Myocyte (in vitro differentiated cells): ENCODE data around the gene CLCC1. TPM values are rescaled to one million over a fixed set of nuclear protein-coding genes. Genes with fewer than 3 reads are reported as not detected.
A peak's percentile ranks its signal among the peaks of the same experiment; 100 is the strongest.
"Not testable (repeated sequence)": the region's sequence is repeated elsewhere in the genome, so short reads cannot be mapped to it uniquely, and the experiment has no call there.

Experiments
- DNase-seq: peaks from one replicate; pipeline ENCODE4 v3.0.0-alpha.2; 2012; ENCODE audit warnings: low read depth
- polyA plus RNA-seq: library from polyadenylated mRNA; unstranded; fragments of >200 nt; gene quantifications from one replicate; pipeline ENCODE4 v1.2.1, GENCODE V29; 2012; ENCODE audit warnings: missing spikeins
- total RNA-seq: library from RNA; depleted of rRNA; stranded (reverse); fragments of >200 nt; gene quantifications from 2 replicates; pipeline ENCODE4 v1.2.3, GENCODE V29; 2014

The CLCC1 gene, protein sequence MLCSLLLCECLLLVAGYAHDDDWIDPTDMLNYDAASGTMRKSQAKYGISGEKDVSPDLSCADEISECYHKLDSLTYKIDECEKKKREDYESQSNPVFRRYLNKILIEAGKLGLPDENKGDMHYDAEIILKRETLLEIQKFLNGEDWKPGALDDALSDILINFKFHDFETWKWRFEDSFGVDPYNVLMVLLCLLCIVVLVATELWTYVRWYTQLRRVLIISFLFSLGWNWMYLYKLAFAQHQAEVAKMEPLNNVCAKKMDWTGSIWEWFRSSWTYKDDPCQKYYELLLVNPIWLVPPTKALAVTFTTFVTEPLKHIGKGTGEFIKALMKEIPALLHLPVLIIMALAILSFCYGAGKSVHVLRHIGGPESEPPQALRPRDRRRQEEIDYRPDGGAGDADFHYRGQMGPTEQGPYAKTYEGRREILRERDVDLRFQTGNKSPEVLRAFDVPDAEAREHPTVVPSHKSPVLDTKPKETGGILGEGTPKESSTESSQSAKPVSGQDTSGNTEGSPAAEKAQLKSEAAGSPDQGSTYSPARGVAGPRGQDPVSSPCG
- 14.1 and 15.7 TPM in 2 replicates for total RNA-seq
- 15.4 TPM for polyA plus RNA-seq

DNA sequence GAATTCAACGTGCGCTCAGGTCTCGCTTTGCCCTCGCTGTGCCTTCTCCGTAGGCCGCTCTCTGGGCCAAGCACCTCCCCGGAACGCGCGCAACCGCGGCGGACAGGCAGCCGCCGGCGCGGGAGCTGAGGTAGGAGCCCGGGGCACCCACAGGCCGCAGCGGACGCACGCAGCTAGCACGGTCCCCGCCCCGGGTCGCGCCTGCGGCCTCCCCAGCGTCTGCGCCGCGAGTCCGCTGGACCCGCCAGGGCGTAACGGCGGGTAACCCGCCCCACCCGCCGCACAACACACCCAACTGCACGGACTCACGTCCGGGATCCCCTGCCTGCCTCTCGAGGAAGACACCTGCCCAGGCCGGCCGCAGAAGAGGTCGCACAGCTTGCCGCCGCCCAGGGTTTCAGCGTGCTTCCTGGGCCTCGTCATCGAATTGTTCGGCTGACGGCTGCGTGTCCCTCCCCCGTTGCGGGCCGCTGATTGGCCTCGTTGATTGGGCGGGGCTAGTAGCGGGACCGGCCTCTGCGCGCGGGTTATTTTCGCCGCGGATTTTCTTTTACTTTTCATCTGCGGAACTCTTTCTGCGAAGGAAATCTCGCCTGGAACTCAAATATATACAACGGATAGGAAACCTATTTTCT lies at the start of gene CLCC1:
TSS of gene CLCC1 (minus strand) at position 433 of the 635 bp plus-strand sequence. CDS start 13,047 bp downstream, outside the sequence.
- peak; percentile 95 for DNase-seq

DNA sequence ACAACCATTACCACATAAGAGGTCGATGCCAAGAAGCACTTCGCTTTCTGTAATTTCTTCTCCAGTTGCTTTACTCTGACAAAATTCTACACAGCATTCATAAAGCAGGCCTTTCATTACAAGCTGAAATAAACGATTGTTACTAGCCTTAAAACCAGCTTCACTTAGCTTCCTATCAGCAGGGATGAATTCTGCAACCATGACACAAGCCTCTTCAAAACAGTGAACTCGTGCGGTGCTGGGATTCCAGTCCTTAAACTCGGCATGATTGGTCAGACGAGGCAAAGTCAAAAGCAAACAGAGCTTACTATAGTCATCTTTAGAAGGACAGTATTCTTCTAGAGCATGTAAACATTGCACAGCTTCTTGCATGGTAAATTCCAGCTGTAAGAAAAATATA lies 48.1 kb upstream of the CLCC1 start:
- DNase-seq = no peak

DNA sequence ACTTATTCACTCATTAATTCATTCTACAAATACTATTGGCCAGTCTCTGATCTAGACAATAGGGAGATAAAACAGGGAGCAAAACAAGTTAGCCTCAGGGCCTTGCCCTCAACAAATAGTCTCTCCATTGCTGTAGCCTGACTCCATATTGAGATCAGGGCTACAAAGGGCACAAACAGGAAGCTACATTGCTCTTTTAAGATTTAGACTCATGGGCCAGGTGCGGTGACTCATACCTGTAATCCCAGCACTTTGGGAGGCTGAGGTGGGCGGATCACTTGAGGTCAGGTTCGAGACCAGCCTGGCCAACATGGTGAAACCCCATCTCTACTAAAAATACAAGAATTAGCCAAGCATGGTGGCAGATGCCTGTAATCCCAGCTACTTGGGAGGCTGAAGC lies 33.3 kb upstream of the CLCC1 start:
- DNase-seq = peak; percentile 1

DNA sequence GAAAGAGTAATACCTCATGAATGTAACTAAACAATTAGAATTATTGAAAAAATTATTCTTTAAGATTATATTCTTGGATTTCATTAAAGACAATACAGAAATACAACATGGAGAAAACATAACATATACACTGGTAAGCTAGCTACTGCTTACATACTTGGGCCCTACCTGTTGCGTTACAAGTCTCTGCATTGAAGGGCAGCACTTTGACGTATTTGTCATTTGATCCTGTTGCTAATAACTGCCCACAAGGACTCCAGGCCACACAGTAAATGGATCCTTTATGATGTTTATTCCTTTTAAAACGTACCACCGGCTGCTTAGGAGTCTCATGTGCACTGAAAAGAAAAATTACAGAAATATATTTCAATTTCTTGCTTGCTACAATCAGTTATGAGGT lies 19.8 kb upstream of the CLCC1 start:
- no peak for DNase-seq

DNA sequence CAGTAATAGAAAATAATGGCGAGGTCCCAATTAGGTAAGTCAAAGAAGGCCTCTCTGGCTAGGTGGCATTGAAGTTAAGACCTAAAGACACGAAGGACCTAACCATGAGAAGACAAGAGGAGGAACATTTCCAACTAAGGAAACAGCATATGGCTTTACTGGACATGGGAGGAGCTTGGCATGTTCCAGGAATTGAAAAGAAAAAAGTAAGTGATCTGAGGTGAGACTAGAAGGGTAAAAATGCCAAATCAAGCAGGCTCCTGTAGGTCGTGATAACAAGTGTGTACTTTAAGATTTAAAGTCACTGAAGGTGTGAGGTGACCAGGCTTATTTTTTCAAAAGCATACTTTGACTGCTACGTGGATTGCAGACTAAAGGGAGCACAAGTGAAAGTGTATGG lies 13.4 kb upstream of the CLCC1 start:
- DNase-seq = no peak

DNA sequence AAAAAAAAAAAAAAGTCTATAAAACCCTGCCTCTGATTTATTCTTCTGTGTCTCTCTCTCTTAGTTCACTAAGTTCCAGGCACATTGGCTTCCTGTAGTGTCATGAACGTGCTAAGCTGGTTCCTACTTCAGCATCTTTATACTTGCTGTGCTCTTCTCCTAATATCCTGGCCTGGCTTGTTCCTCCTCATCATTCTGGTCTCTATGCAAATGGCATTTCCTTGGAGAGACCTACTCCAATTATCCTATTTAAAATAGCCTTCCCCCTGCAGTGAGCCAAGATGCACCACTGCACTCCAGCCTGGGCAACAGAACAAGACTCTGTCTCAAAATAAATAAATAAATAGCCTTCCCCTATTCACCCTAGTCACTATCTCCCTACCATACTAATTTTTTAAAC lies 9.7 kb upstream of the CLCC1 start:
- DNase-seq = no peak

DNA sequence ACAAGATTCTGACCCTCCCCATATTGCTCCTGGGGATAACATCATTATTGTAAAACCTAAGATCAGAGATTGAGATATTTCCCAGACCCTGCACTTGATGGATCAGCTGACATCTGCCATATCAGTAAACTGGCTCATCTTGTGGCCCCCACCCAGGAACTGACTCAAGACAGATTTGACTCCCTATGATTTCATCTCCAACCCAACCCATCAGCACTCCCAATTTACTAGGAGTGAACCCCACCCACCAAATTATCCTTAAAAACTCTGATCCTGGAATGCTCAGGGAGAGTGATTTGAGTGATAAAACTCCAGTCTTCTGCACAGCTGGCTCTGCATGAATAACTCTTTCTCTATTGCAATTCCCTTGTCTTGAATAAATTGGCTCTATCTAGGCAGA lies 6.1 kb upstream of the CLCC1 start:
- no peak for DNase-seq

DNA sequence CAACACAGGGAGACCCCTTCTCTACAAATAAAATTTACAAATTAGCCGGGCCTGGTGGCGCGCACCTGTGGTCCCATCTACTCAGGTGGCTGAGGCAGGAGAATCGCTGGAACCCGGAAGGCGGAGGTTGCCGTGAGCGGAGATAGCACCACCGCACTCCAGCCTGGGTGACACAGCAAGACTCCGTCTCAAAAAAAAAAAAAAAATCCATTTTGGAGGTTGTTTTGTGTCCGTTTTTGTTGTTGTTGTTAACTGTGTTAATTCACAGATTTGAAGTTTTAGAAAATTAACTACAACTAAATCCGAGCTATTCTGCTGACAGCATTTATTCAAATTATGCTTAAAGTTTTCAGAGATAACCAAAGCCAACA lies 618 bp downstream of the CLCC1 start:
- DNase-seq = no peak

DNA sequence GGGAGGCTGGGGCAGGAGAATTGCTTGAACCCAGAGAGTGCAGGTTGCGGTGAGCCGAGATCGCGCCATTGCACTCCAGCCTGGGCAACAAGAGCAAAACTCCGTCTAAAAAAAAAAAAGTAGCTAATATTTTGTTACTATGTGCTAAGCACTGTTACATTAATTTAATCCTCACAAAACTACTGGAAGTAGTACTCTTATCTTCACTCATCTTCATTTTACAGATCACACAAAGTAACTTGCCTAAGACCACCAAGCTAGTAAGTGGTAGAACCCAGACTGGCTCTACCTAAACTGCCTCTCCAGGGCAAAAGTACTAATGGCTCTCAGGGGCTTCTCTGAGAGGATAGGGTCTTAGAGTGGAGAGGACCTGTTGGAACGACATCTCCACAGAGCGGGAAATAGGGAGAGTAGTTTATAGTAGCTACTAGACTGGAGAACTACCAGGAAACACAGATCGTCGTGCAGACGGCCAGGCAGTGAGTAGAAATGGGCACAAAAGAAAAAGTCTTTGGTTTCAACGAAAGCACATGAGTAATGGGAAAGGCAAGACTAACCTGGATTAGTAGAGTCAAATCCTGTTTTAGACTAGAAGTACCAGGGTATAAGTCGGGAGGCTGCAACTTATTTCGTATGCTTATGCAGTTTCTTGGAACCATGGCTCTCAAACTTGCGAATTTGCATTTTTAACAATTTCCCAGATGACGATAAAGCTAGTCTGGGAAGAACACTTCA lies 1.4 kb downstream of the CLCC1 start:
- no peak for DNase-seq

DNA sequence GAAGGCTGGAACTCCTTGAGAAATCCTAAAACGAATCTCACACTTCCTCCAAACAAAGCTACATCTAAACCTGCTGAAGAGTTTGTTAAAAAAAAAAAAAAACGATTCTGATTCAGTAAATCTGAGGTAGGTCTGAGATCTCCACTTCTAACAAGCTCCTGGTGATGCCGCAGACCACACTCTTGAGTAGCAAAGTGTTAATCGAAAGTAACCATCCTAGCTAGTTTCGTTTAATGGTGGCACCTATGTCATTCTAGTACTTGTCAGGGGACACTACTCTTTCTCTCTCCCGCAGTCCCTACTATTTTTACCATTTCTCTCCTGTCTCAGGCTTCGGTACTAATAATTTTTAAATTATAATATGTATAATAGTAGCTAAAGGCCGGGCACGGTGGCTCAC lies 2.1 kb downstream of the CLCC1 start:
- DNase-seq = no peak

DNA sequence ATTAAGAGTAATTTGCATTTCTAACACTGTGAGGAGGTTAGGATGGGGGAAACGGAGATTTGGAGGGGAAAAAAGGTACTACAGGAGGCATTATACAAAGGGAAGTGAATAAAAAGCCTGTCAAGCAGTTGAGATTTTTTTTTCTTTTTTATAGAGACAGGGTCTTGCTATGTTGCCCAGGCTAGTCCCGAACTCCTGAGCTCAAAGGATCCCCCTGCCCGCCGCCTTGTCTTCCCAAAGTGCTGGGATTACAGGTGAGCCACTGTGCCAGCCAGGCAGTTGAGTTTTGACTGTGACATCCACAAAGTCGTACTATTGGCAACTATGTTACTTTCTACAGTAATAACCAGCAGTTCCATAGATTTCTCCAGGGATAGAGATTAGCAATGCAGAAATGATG lies 2.6 kb downstream of the CLCC1 start:
- no peak for DNase-seq

DNA sequence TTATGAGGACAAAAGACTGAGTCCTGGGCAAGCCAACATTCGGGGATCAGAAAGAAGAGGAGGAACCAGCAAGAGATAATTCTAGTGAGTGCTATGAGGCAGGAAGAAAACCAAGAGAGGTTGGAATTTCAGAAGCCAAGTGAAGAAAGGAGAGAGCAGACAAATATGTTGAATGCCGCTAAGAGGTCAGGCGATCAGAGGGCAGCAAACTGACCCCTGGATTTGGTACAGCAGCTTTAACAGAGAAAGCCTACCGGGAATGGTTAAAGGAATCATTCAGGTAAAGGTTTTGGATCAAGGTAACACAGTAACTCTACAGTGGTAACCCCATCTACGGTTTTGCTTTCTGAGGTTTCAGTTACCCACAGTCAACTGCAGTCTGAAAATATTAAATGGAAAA lies 5.4 kb downstream of the CLCC1 start:
- no peak for DNase-seq

DNA sequence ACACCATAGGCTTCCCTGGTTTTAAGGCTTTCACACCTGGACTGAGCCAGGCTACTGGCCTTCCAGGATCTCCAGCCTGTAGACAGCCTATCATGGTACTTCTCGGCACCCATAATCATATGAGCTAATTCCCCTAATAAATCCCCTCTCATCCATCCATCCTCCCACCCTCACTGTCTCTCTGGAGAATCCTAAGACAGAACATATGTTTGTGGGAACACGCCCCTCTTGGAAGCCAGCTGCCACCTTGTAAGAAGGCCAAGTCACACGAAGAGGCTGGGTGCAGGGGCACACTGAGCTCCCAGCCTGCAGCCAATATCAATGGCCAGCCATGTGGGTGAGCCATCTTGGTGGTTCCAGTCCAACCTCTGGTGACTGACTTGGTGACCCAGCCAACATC lies 7.4 kb downstream of the CLCC1 start:
- DNase-seq = peak; percentile 66

DNA sequence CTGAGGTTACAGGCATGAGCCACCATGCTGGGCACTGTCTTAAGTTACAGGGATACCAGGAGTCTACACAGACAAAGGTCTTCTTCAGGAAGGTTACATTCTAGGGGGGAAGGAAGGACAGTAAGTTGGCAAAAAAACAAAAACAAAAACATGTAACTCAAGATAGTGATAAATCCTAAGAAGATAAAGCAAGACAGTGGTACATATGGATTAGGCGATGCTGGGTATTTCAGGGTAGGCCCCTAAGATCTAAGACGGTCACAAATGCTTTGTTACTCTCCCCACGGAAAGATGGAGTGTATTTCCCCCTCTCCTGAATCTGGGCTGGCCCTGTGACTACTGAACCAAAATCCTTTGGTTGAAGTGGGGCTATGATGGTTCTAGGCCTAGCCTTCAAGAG lies 8.2 kb downstream of the CLCC1 start:
- DNase-seq = no peak

DNA sequence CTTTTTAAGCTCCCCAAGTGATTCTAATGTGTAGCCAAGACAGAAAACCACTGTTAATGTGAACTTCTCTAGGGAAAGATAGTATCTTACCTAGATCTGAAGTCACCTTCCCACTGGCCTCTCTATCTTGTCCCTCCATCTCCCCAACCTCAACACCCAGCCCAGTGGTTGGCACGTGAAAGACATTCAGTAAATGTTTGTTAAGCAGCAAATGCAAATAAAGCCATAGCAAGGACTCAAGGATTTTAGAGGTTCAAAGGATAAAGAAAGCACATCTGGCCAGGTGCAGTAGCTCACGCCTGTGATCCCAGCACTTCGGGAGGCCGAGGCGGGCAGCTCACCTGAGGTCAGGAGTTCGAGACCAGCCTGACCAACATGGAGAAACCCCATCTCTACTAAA lies 9.8 kb downstream of the CLCC1 start:
- DNase-seq = no peak

DNA sequence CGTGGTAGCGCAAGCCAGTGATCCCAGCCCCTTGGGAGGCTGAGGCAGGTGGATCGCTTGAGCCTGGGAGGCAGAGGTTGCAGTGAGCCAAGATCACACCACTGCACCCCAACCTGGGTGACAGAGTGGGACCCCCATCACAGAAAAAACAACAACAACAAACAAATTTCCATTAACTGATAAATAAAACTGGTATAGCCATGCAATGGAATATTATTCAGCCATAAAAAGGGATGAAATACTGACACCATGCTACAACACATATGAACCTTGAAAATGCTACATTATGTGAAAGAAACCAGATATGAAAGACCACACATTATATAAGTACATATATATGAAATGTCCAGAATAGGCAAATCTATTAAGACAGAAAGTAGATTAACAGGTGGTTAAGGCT lies 12.0 kb downstream of the CLCC1 start:
- DNase-seq = no peak

DNA sequence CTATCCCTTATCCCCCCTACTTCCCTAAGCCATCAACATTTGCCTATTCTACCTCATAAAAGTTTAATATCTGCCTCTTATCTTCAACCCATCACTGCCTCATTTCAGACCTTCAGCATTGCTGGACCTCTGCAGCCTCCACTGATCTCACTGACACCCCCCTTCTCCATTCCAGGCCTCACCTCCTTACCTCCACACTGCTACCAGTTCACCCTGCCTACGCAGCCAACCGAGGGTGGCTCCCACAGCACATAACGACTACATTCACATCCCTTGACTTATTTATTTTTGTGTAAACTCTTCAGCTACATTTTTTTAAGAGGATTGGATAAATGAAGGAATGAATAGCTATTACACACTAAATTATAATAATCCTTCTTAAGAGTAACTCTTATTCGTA lies 14.2 kb downstream of the CLCC1 start:
- no peak for DNase-seq

DNA sequence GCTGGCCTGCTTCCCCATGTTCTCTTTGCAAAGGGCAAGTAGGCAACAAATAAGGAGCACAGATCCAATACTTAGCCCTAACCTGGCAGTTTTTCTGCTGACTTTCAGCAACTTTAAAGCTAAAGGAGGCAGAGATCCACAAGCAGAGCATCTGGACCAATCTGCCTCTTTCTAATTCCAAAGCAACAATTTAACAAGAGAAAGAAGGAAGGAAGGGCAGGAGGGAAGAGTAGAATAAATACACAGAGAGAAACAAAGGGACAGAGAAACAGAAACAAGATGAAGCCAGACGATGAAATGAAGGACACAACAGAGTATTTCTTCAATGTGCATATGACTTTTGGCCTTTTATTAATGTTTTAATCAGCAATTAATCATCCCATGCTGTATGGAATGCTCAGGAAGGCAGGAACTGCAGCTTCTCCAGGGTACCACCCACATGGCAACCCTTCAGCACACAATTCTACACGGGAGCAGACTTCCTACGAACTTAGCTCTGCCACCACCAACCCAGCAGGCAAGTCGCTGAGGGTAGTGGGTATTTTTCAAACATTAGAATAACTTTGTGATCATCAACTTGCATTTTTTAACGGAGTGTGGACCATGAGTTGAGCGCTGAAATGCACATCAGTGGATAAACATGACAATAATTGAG lies 15.3 kb downstream of the CLCC1 start:
- no peak for DNase-seq

DNA sequence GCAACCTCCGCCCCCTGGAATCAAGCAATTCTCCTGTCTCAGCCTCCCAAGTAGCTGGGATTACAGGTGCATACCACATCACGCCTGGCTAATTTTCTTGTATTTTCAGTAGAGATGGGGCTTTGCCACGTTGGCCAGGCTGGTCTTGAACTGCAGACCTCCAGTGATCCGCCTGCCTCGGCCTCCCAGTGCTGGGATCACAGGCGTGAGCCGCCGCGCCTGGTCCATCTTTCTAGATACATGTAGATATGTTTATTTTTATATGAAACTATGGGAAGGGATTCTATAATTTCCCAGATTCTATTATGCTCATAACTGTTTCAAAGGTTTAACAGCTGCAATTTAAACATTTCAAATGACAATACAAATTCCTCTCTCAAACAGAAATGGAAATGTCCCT lies 27.1 kb downstream of the CLCC1 start:
- no peak for DNase-seq

DNA sequence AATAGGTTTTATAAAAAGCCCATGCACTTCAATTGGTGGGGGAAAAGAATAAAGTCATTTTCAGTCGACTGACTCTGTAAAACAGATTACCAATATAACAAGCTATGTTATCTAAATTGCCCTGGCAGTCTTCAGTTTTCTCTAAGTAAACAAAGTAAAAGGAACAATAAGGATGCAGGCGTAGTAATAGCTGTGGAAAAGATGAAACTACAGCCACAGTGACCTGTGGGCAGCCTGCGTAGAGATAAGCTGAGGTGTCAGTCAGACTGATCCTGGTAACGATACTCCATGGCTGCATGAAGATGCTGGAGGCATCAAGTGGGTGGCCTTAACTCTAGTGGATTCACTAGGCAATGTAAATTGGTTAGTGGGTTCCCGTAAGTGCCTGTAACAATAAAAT lies 29.3 kb downstream of the CLCC1 start:
- DNase-seq = no peak

DNA sequence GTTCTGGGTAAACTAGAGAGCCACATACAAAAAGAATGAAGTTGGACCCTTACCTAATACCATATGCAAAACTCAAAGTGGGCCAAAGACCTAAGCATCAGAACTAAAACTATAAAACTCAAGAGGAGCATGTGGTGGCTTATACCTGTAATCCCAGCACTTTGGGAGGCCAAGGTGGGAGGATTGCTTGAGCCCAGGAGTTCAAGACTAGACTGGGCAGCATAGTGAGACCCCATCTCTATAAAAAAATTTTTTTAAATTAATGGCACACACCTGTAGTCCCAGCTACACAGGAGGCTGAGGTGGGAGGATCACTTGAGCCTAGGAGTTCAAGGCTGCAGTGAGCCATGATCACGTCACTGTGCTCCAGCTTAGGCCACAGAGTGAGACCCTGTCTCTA lies 35.7 kb downstream of the CLCC1 start:
- DNase-seq = not testable (repeated sequence)

DNA sequence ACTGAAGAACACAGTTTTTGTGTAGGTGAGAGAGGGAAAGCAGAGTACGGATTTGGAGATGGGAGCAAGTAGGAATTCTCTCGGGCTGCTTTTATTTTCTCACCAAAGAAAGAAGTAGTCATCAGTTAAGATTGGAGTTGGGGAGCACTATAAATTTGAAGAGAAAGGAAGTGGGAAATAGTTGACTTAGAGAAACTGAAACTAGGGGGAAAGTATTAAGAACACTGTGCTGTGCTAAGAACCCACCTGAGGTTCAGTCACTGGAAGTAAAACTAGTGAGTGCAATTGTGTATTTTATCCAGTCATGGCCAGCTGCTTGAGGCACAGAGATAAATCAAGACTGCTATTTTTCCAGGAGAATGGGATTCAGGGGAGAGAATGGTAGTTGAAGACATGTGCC lies 37.4 kb downstream of the CLCC1 start:
- no peak for DNase-seq
